ENCODE results near the gene KLHL3.

DNA sequence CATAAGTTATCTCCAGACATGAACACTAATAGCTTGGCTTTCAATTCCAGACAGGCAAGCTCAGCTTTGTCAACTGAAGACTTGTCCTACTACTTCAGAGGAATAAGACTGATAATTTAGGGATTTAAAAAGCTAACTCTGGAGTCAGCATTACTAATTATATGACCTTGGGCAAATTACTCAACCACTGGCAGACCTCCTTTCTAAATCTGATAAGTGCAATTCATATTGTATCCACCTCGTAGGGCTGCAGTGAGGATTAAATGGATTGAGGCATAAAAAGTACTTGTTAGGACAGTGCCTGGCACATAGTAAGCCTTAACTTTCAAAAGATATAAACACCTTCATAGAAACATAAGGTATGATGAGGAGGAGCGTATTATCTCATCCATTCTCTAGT, 104.4 kb downstream of the KLHL3 start:
- TF ChIP-seq, protein P1, sequence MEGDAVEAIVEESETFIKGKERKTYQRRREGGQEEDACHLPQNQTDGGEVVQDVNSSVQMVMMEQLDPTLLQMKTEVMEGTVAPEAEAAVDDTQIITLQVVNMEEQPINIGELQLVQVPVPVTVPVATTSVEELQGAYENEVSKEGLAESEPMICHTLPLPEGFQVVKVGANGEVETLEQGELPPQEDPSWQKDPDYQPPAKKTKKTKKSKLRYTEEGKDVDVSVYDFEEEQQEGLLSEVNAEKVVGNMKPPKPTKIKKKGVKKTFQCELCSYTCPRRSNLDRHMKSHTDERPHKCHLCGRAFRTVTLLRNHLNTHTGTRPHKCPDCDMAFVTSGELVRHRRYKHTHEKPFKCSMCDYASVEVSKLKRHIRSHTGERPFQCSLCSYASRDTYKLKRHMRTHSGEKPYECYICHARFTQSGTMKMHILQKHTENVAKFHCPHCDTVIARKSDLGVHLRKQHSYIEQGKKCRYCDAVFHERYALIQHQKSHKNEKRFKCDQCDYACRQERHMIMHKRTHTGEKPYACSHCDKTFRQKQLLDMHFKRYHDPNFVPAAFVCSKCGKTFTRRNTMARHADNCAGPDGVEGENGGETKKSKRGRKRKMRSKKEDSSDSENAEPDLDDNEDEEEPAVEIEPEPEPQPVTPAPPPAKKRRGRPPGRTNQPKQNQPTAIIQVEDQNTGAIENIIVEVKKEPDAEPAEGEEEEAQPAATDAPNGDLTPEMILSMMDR (IDR thresholded peaks at IDR 0.05), result no peak
- TF ChIP-seq, protein P2, sequence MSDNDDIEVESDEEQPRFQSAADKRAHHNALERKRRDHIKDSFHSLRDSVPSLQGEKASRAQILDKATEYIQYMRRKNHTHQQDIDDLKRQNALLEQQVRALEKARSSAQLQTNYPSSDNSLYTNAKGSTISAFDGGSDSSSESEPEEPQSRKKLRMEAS (IDR thresholded peaks at IDR 0.05; ENCODE audit: low read depth), result no peak
- no peak for TF ChIP-seq SIN3A (IDR thresholded peaks at IDR 0.05; ENCODE audit: borderline replicate concordance, low read depth, low read length)
- no peak for TF ChIP-seq RAD21 (IDR thresholded peaks at IDR 0.05; ENCODE audit: low read length)
- TF ChIP-seq, protein P3, sequence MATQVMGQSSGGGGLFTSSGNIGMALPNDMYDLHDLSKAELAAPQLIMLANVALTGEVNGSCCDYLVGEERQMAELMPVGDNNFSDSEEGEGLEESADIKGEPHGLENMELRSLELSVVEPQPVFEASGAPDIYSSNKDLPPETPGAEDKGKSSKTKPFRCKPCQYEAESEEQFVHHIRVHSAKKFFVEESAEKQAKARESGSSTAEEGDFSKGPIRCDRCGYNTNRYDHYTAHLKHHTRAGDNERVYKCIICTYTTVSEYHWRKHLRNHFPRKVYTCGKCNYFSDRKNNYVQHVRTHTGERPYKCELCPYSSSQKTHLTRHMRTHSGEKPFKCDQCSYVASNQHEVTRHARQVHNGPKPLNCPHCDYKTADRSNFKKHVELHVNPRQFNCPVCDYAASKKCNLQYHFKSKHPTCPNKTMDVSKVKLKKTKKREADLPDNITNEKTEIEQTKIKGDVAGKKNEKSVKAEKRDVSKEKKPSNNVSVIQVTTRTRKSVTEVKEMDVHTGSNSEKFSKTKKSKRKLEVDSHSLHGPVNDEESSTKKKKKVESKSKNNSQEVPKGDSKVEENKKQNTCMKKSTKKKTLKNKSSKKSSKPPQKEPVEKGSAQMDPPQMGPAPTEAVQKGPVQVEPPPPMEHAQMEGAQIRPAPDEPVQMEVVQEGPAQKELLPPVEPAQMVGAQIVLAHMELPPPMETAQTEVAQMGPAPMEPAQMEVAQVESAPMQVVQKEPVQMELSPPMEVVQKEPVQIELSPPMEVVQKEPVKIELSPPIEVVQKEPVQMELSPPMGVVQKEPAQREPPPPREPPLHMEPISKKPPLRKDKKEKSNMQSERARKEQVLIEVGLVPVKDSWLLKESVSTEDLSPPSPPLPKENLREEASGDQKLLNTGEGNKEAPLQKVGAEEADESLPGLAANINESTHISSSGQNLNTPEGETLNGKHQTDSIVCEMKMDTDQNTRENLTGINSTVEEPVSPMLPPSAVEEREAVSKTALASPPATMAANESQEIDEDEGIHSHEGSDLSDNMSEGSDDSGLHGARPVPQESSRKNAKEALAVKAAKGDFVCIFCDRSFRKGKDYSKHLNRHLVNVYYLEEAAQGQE (IDR thresholded peaks at IDR 0.05; ENCODE audit: low read depth, low read length), result no peak
- TF ChIP-seq TEAD4 (IDR thresholded peaks at IDR 0.05; ENCODE audit: borderline replicate concordance, insufficient read depth), result no peak
- TF ChIP-seq YY1 (IDR thresholded peaks at IDR 0.05; ENCODE audit: low read depth), result no peak
- no peak for TF ChIP-seq JUND (IDR thresholded peaks at IDR 0.05)
- TF ChIP-seq ZBTB33 (IDR thresholded peaks at IDR 0.05; ENCODE audit: borderline replicate concordance, low read depth), result no peak
- TF ChIP-seq, protein P4, sequence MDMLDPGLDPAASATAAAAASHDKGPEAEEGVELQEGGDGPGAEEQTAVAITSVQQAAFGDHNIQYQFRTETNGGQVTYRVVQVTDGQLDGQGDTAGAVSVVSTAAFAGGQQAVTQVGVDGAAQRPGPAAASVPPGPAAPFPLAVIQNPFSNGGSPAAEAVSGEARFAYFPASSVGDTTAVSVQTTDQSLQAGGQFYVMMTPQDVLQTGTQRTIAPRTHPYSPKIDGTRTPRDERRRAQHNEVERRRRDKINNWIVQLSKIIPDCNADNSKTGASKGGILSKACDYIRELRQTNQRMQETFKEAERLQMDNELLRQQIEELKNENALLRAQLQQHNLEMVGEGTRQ (IDR thresholded peaks at IDR 0.05; ENCODE audit: borderline replicate concordance, low read depth, low read length), result no peak
- TF ChIP-seq EP300 (IDR thresholded peaks at IDR 0.05; ENCODE audit: borderline replicate concordance in 1 of 2, low read depth in 1 of 2, low read length in 1 of 2), result no peak
- TF ChIP-seq FOSL2 (IDR thresholded peaks at IDR 0.05; ENCODE audit: borderline replicate concordance, low read depth), result no peak
- TF ChIP-seq, protein P5, sequence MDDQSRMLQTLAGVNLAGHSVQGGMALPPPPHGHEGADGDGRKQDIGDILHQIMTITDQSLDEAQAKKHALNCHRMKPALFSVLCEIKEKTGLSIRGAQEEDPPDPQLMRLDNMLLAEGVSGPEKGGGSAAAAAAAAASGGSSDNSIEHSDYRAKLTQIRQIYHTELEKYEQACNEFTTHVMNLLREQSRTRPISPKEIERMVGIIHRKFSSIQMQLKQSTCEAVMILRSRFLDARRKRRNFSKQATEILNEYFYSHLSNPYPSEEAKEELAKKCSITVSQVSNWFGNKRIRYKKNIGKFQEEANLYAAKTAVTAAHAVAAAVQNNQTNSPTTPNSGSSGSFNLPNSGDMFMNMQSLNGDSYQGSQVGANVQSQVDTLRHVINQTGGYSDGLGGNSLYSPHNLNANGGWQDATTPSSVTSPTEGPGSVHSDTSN (IDR thresholded peaks at IDR 0.05), result no peak
